Measurements from ENCODE around the gene KCNJ4.

- peak; percentile 72 for TF ChIP-seq CTCF (conservative IDR thresholded peaks at IDR 0.05; ENCODE audit: low read depth, low read length)
- TF ChIP-seq EZH2phosphoT487 (IDR thresholded peaks at IDR 0.05; ENCODE audit: borderline replicate concordance, low read length): no peak
Observed at GRCh38 chr22:38412435-38413084, 42.4 kb downstream of the KCNJ4 start.
